GM23338 (cell line): ENCODE data around the gene KAZALD1.

ENCODE experiments used
- CREB1 ChIP-seq: fragments of 250-450 bp; sonication (Bioruptor Pico); IDR thresholded peaks from 2 replicates; pipeline ENCODE4 v1.5.0; 2020; ENCODE audit warnings: low read depth, mild to moderate bottlenecking, moderate library complexity
- CTCF ChIP-seq, 2 experiments: fragments of 200-600 bp in 1 of 2; sonication (generic) in 1 of 2; conservative IDR thresholded peaks; 2 replicates each; pipeline versions ENCODE4 v1.5.1 to v1.6.1; 2016 to 2017; ENCODE audit warnings: antibody characterized with exemption in 2 of 2, low read depth in 2 of 2, mild to moderate bottlenecking in 2 of 2, moderate library complexity in 1 of 2
- ETS1 ChIP-seq: IDR thresholded peaks from 2 replicates; pipeline ENCODE4 v1.6.1; 2016; ENCODE audit warnings: antibody characterized with exemption
- EZH2 ChIP-seq: fragments of 200-600 bp; sonication (generic); IDR thresholded peaks from one replicate; pipeline ENCODE4 v1.8.0; 2017; ENCODE audit warnings: antibody characterized with exemption, mild to moderate bottlenecking, low read depth; ENCODE audit not compliant: unreplicated experiment
- EZH2phosphoT487 ChIP-seq: fragments of 200-600 bp; sonication (generic); IDR thresholded peaks from one replicate; pipeline ENCODE4 v1.8.1; 2018; ENCODE audit warnings: antibody characterized with exemption; ENCODE audit not compliant: unreplicated experiment
- JUNB ChIP-seq: IDR thresholded peaks from one replicate; pipeline ENCODE4 v1.6.1; 2016; ENCODE audit warnings: antibody characterized with exemption; ENCODE audit not compliant: unreplicated experiment
- POLR2AphosphoS5 ChIP-seq: IDR thresholded peaks from 2 replicates; pipeline ENCODE4 v1.6.1; 2016; ENCODE audit warnings: antibody characterized with exemption, low read depth
- REST ChIP-seq: IDR thresholded peaks from one replicate; pipeline ENCODE4 v1.6.1; 2018; ENCODE audit warnings: antibody characterized with exemption; ENCODE audit not compliant: unreplicated experiment
- ZNF114 ChIP-seq: fragments of 250-450 bp; sonication (Bioruptor Pico); IDR thresholded peaks from 2 replicates; pipeline ENCODE4 v1.5.0; 2020; ENCODE audit warnings: mild to moderate bottlenecking, moderate library complexity
- ZNF331 ChIP-seq: fragments of 250-450 bp; sonication (Bioruptor Pico); IDR thresholded peaks from 2 replicates; pipeline ENCODE4 v1.5.0; 2020; ENCODE audit warnings: low read depth, mild to moderate bottlenecking, moderate library complexity
- ZNF462 ChIP-seq: fragments of 250-450 bp; sonication (Bioruptor Pico); IDR thresholded peaks from 2 replicates; pipeline ENCODE4 v1.5.0; 2020; ENCODE audit warnings: mild to moderate bottlenecking, moderate library complexity

- TF ChIP-seq CTCF (conservative IDR thresholded peaks at IDR 0.05; ENCODE audit: low read depth in 2 of 2) = no peak
- TF ChIP-seq POLR2AphosphoS5 = no peak
- no peak for TF ChIP-seq REST
- TF ChIP-seq EZH2phosphoT487 = no peak
- TF ChIP-seq EZH2 = no peak
- TF ChIP-seq CREB1 = no peak
- TF ChIP-seq ZNF331 (CRISPR knock-in tag) = no peak
- TF ChIP-seq ZNF462 (CRISPR knock-in tag) = no peak
- no peak for TF ChIP-seq JUNB
- TF ChIP-seq ZNF114 (CRISPR knock-in tag) = no peak
- no peak for TF ChIP-seq ETS1
Observed at GRCh38 chr10:101014966-101015581, 46.7 kb upstream of the KAZALD1 start.
